ENCODE results near the gene DNALI1.
A peak's percentile ranks its signal among the peaks of the same experiment; 100 is the strongest.
"Not testable (repeated sequence)": the region's sequence is repeated elsewhere in the genome, so short reads cannot be mapped to it uniquely, and the experiment has no call there.

Gene DNALI1

GRCh38 chr1:37556712-37557196 lies at the start of gene DNALI1:
TSS of gene DNALI1 (plus strand) at chr1:37556940. CDS start at chr1:37556995, 55 bp downstream.
- Histone ChIP-seq H3K4me1 (ENCODE audit: control insufficient read depth, low read depth, low read length) (peaks cover 9% of the 10 kb centered on the region), H3K36me3 (ENCODE audit: control insufficient read depth, low read depth, low read length) (peaks cover 5% of the 10 kb centered on the region), H3K27ac (ENCODE audit: low read length) (peak within 1 kb of the TSS; percentile 55), H3K9ac (ENCODE audit: low read length) (peak within 1 kb of the TSS; percentile 77), H3K27me3 (ENCODE audit: control insufficient read depth, insufficient read depth, low read length) (no peaks in the 10 kb centered on the region), H3K9me3 (ENCODE audit: control insufficient read depth, low read depth, low read length) (no peaks in the 10 kb centered on the region), H3K4me3 (ENCODE audit: low read length) (peak within 1 kb of the TSS; percentile 72)

GRCh38 chr1:37509181-37509580 lies 47.6 kb upstream of the DNALI1 start:
- Histone ChIP-seq H3K27ac (ENCODE audit: low read length) (no peak overlapping the region), H3K36me3 (ENCODE audit: control insufficient read depth, low read depth, low read length) (peaks cover 31% of the 10 kb centered on the region), H3K4me3 (ENCODE audit: low read length) (no peak overlapping the region), H3K27me3 (ENCODE audit: control insufficient read depth, insufficient read depth, low read length) (no peaks in the 10 kb centered on the region), H3K4me1 (ENCODE audit: control insufficient read depth, low read depth, low read length) (no peaks in the 10 kb centered on the region), H3K9me3 (ENCODE audit: control insufficient read depth, low read depth, low read length) (no peaks in the 10 kb centered on the region), H3K9ac (ENCODE audit: low read length) (no peak overlapping the region)

- Histone ChIP-seq H3K27ac (ENCODE audit: low read length) (no peak overlapping the region), H3K9me3 (ENCODE audit: control insufficient read depth, low read depth, low read length) (no peaks in the 10 kb centered on the region), H3K4me3 (ENCODE audit: low read length) (peak overlapping the region; percentile 79), H3K27me3 (ENCODE audit: control insufficient read depth, insufficient read depth, low read length) (peaks cover 10% of the 10 kb centered on the region), H3K36me3 (ENCODE audit: control insufficient read depth, low read depth, low read length) (peaks cover 13% of the 10 kb centered on the region), H3K4me1 (ENCODE audit: control insufficient read depth, low read depth, low read length) (peaks cover 6% of the 10 kb centered on the region), H3K9ac (ENCODE audit: low read length) (peak overlapping the region; percentile 54)
Measured at GRCh38 chr1:37513795-37514349, 42.9 kb upstream of the DNALI1 start.

GRCh38 chr1:37514350-37515184 lies 42.2 kb upstream of the DNALI1 start, which contains the start of gene MEAF6:
TSS of gene MEAF6 (minus strand) at chr1:37514766. CDS start at chr1:37514746, 20 bp downstream.
- peak within 1 kb of the TSS; percentile 4 for H3K27ac ChIP-seq (ENCODE audit: low read length)
- peak within 1 kb of the TSS; percentile 54 for H3K9ac ChIP-seq (ENCODE audit: low read length)
- peaks cover 10% of the 10 kb centered on the region for H3K27me3 ChIP-seq (ENCODE audit: control insufficient read depth, insufficient read depth, low read length)
- H3K4me1 ChIP-seq (ENCODE audit: control insufficient read depth, low read depth, low read length), result peaks cover 6% of the 10 kb centered on the region
- peak within 1 kb of the TSS; percentile 79 for H3K4me3 ChIP-seq (ENCODE audit: low read length)
- H3K9me3 ChIP-seq (ENCODE audit: control insufficient read depth, low read depth, low read length), result no peaks in the 10 kb centered on the region
- peaks cover 7% of the 10 kb centered on the region for H3K36me3 ChIP-seq (ENCODE audit: control insufficient read depth, low read depth, low read length)

GRCh38 chr1:37515185-37516034 lies 41.3 kb upstream of the DNALI1 start:
- Histone ChIP-seq H3K27me3 (ENCODE audit: control insufficient read depth, insufficient read depth, low read length) (peaks cover 10% of the 10 kb centered on the region), H3K36me3 (ENCODE audit: control insufficient read depth, low read depth, low read length) (peaks cover 7% of the 10 kb centered on the region), H3K9me3 (ENCODE audit: control insufficient read depth, low read depth, low read length) (no peaks in the 10 kb centered on the region)

GRCh38 chr1:37517569-37517968 lies 39.2 kb upstream of the DNALI1 start:
- H3K27ac ChIP-seq (ENCODE audit: low read length), result no peak overlapping the region
- H3K27me3 ChIP-seq (ENCODE audit: control insufficient read depth, insufficient read depth, low read length), result peaks cover 10% of the 10 kb centered on the region

More at GRCh38 chr1:37515185-37516034, 41.3 kb upstream of the DNALI1 start:
- Histone ChIP-seq H3K27ac (ENCODE audit: low read length) (peak overlapping the region; percentile 4), H3K4me3 (ENCODE audit: low read length) (peak overlapping the region; percentile 79), H3K4me1 (ENCODE audit: control insufficient read depth, low read depth, low read length) (peaks cover 6% of the 10 kb centered on the region), H3K9ac (ENCODE audit: low read length) (peak overlapping the region; percentile 54)

GRCh38 chr1:37518241-37518640 lies 38.5 kb upstream of the DNALI1 start:
- H3K4me1 ChIP-seq (ENCODE audit: control insufficient read depth, low read depth, low read length); H3K36me3 ChIP-seq (ENCODE audit: control insufficient read depth, low read depth, low read length); H3K4me3 ChIP-seq (ENCODE audit: low read length); H3K27ac ChIP-seq (ENCODE audit: low read length); H3K9ac ChIP-seq (ENCODE audit: low read length); H3K9me3 ChIP-seq (ENCODE audit: control insufficient read depth, low read depth, low read length); H3K27me3 ChIP-seq (ENCODE audit: control insufficient read depth, insufficient read depth, low read length): not testable (repeated sequence)

More at GRCh38 chr1:37517569-37517968, 39.2 kb upstream of the DNALI1 start:
- Histone ChIP-seq H3K36me3 (ENCODE audit: control insufficient read depth, low read depth, low read length) (peaks cover 6% of the 10 kb centered on the region), H3K9me3 (ENCODE audit: control insufficient read depth, low read depth, low read length) (no peaks in the 10 kb centered on the region), H3K4me1 (ENCODE audit: control insufficient read depth, low read depth, low read length) (peaks cover 6% of the 10 kb centered on the region), H3K9ac (ENCODE audit: low read length) (no peak overlapping the region), H3K4me3 (ENCODE audit: low read length) (no peak overlapping the region)

- H3K27me3 ChIP-seq (ENCODE audit: control insufficient read depth, insufficient read depth, low read length); H3K36me3 ChIP-seq (ENCODE audit: control insufficient read depth, low read depth, low read length); H3K4me3 ChIP-seq (ENCODE audit: low read length); H3K9ac ChIP-seq (ENCODE audit: low read length); H3K9me3 ChIP-seq (ENCODE audit: control insufficient read depth, low read depth, low read length); H3K27ac ChIP-seq (ENCODE audit: low read length); H3K4me1 ChIP-seq (ENCODE audit: control insufficient read depth, low read depth, low read length): not testable (repeated sequence)
Measured at GRCh38 chr1:37518929-37519328, 37.8 kb upstream of the DNALI1 start.

- Histone ChIP-seq H3K9me3 (ENCODE audit: control insufficient read depth, low read depth, low read length) (no peaks in the 10 kb centered on the region), H3K36me3 (ENCODE audit: control insufficient read depth, low read depth, low read length) (no peaks in the 10 kb centered on the region), H3K4me1 (ENCODE audit: control insufficient read depth, low read depth, low read length) (peaks cover 6% of the 10 kb centered on the region), H3K27me3 (ENCODE audit: control insufficient read depth, insufficient read depth, low read length) (peaks cover 10% of the 10 kb centered on the region), H3K9ac (ENCODE audit: low read length) (no peak overlapping the region), H3K4me3 (ENCODE audit: low read length) (no peak overlapping the region), H3K27ac (ENCODE audit: low read length) (no peak overlapping the region)
Measured at GRCh38 chr1:37519613-37520012, 37.1 kb upstream of the DNALI1 start.

- H3K27me3 ChIP-seq (ENCODE audit: control insufficient read depth, insufficient read depth, low read length); H3K36me3 ChIP-seq (ENCODE audit: control insufficient read depth, low read depth, low read length); H3K9me3 ChIP-seq (ENCODE audit: control insufficient read depth, low read depth, low read length); H3K4me1 ChIP-seq (ENCODE audit: control insufficient read depth, low read depth, low read length); H3K9ac ChIP-seq (ENCODE audit: low read length); H3K4me3 ChIP-seq (ENCODE audit: low read length); H3K27ac ChIP-seq (ENCODE audit: low read length): not testable (repeated sequence)
Measured at GRCh38 chr1:37529888-37530287, 26.9 kb upstream of the DNALI1 start.

All from iPS-18a (cell line).